PFSK-1 (cell line): ENCODE measurements around the gene GPX2.

Experiments used
- POLR2AphosphoS5 ChIP-seq: IDR thresholded peaks from 2 replicates; pipeline ENCODE4 v1.6.1; 2012; ENCODE audit warnings: low read depth, mild to moderate bottlenecking, control low read depth, low read length, moderate library complexity
- REST ChIP-seq, 2 experiments: IDR thresholded peaks; 2 replicates each; pipeline versions ENCODE4 v1.6.1 to v1.8.0; 2011 to 2012; ENCODE audit warnings: low read depth in 2 of 2, low read length in 2 of 2, control low read depth in 1 of 2, inconsistent platforms in 1 of 2, mild to moderate bottlenecking in 1 of 2, moderate library complexity in 1 of 2; ENCODE audit not compliant: insufficient read depth in 1 of 2
- SIN3A ChIP-seq: IDR thresholded peaks from 2 replicates; pipeline ENCODE4 v1.6.1; 2012; ENCODE audit warnings: mild to moderate bottlenecking, low read length, moderate library complexity, borderline replicate concordance; ENCODE audit not compliant: insufficient read depth
- TAF1 ChIP-seq: IDR thresholded peaks from 2 replicates; pipeline ENCODE4 v1.6.1; 2012; ENCODE audit warnings: low read length, control low read depth, borderline replicate concordance; ENCODE audit not compliant: insufficient read depth

GRCh38 chr14:64945431-64946178 lies 3.1 kb upstream of the GPX2 start:
- TF ChIP-seq TAF1 (no peak), SIN3A (no peak), POLR2AphosphoS5 (no peak), REST (IDR thresholded peaks at IDR 0.05; ENCODE audit: insufficient read depth in 1 of 2, low read depth in 2 of 2, low read length in 2 of 2) (no peak)
